Measurements from ENCODE around the gene KLHL33.
A peak's percentile ranks its signal among the peaks of the same experiment; 100 is the strongest.
"Not testable (repeated sequence)": the region's sequence is repeated elsewhere in the genome, so short reads cannot be mapped to it uniquely, and the experiment has no call there.

The KLHL33 gene

GRCh38 chr14:20452831-20453230, 16.9 kb upstream of the KLHL33 start:
- DNase-seq = not testable (repeated sequence)

GRCh38 chr14:20446889-20447288, 10.9 kb upstream of the KLHL33 start:
- no peak for DNase-seq

DNA sequence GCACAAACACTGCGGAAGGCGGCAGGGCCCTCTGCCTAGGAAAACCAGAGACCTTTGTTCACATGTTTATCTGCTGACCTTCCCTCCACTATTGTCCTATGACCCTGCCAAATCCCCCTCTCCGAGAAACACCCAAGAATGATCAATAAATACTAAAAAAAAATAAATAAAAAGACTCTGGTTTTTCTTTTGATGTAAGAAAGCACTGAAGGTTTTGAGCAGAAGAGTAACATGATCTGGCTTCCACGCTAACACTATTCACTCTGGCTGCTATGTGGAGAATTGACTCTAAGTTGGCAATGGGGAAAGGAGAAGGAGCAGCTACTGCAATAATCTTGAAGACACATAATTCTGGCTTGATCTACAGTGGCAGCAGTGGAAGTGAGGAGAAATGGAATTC, 7.7 kb upstream of the KLHL33 start:
- DNase-seq = not testable (repeated sequence)

- no peak for DNase-seq
Observed at GRCh38 chr14:20441461-20441860, 5.5 kb upstream of the KLHL33 start.

GRCh38 chr14:20440882-20441281, 4.9 kb upstream of the KLHL33 start:
- no peak for DNase-seq

- DNase-seq = no peak
Observed at GRCh38 chr14:20440465-20440864, 4.5 kb upstream of the KLHL33 start.

GRCh38 chr14:20438664-20439063, 2.7 kb upstream of the KLHL33 start:
- DNase-seq = no peak

GRCh38 chr14:20436363-20436755, 393 bp upstream of the KLHL33 start:
- DNase-seq = peak; percentile 46

GRCh38 chr14:20434701-20435581, 1.0 kb downstream of the KLHL33 start:
- no peak for DNase-seq

DNA sequence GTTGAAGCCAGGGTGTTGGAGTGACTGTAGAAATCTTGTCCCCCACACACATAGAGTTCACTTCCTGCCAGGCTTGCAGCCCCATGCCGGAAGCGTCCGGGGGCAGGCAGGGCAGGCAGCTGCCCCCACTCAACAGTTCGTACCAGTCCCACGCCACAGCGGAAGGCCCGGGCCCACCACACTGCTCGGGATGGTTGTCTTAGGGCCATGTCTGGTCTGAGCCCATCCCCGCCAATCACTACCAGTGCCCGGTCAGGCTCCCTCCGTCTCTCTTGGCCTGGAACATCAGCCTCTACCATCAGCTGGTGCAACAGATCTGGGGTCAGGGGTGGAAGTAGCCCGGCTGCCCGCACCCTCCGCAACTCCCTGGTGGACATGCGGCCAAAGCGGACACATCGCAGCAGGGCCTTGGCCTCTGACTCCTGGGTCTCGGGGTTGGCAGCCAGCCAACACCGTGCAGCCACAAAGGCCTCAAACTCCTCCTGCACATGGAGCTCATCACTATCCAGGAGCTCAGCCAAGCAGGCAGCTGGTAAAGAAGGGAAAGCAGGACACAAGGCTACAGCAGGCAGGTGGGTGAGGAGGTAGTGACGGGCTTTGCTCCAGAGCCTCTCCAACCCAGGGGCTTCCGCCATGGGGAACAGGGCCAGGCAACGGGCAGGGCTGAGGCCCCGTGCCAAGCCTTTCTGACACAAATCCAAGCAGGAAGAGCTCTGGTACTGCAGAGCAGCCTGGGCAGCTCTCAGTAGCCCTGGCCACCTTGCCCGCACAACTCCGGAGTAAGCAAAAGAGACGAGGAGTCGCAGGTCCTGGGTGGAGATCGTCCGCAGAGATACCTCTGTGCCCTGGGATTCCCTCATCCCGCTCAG, 5.9 kb downstream of the KLHL33 start:
- no peak for DNase-seq

GRCh38 chr14:20428802-20429201, 7.2 kb downstream of the KLHL33 start:
- DNase-seq = no peak

- DNase-seq = no peak
Observed at GRCh38 chr14:20428010-20428365, 8.0 kb downstream of the KLHL33 start.

DNA sequence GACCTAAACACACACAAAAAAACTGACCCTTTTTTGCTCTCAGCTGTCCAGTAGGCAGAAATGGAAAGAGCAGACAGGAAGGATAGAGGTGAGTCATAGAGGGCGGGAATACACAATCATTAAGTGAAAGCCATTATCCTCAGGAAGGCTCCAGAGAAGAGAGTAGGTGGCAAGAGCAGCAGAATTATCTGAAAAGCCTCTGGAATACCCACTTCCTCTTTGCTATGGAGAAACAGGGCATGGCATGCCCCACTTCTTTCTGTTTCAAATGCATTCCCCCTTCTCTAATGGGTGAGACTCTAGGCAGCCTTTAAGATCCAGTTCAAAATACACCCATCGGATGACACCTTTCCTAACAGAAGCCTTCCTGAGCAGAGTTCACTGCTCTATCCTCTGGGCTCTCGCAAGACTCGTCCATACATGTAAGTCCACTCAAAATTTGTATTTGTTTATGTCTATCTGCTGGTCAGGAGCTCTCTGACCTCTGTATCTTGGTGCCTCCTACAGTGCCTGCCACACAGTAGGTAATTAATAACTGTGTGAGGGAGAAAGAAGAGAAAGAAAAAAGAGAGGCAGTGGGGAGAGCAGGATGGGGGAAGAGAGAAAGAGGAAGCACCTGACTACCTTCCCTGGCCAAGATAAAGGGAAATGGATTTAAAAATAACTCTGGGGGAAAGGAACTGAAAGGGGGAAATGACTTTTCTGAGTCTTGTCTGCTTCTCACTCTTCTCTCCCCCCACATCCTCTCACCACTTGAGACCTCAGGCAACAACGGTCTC, 8.5 kb downstream of the KLHL33 start:
- DNase-seq = peak; percentile 47

- no peak for DNase-seq
Observed at GRCh38 chr14:20424851-20425250, 11.1 kb downstream of the KLHL33 start.

GRCh38 chr14:20422886-20423285, 13.1 kb downstream of the KLHL33 start:
- no peak for DNase-seq

- DNase-seq = no peak
Observed at GRCh38 chr14:20421267-20421666, 14.7 kb downstream of the KLHL33 start.

- no peak for DNase-seq
Observed at GRCh38 chr14:20419419-20419818, 16.5 kb downstream of the KLHL33 start.

DNA sequence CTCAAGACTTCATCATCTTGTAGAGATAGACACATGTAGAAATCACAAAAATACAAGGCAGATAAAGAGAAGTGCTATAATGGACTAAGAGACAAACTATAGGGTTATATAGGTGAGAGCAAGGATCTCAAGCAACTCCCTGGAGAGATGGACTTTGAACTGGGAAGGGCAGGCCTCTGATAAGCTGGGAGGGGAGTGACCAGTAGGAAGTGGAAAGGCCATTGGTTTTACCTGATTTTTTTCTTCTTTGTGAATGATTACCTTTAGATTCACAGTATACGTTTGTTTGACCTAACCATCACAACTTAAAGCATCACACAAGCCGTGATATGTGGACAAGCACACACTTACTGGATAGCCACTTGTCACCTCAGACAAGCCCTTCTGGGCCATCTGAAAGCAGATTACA, 17.5 kb downstream of the KLHL33 start:
- no peak for DNase-seq

GRCh38 chr14:20417250-20418186, 18.4 kb downstream of the KLHL33 start:
- DNase-seq = no peak

- DNase-seq = no peak
Observed at GRCh38 chr14:20416223-20416622, 19.7 kb downstream of the KLHL33 start.

DNA sequence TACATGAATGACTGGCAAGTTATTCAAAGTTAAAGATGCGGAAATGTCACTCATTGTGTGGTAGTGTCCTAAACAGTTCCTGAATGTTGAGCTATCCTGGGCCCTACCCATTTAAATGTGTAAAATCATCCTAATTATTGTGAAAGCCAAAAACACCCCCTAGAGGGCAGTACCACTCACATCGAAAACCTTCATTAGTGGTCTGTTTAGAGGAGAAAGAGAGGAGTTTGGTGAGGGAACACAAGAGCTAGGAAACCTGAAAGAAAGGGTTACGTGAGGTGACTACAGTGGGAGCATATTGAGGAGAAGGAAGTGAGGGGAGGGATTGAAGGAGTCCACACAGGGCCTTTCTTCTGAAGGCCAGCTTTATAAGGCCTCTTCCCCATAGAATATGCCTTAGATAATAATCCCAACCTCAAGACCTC, 20.2 kb downstream of the KLHL33 start:
- DNase-seq = peak; percentile 11

- DNase-seq = no peak
Observed at GRCh38 chr14:20413744-20414082, 22.3 kb downstream of the KLHL33 start.

All from NCI-H226 (cell line).